ENCODE results near the gene DRP2. TPM values are rescaled to one million over a fixed set of nuclear protein-coding genes. Genes with fewer than 3 reads are reported as not detected.
"Not testable (repeated sequence)": the region's sequence is repeated elsewhere in the genome, so short reads cannot be mapped to it uniquely, and the experiment has no call there.

The DRP2 gene
- total RNA-seq, 1 donor from 2014 or later = 0.69 TPM

GRCh38 chrX:101232316-101232715 lies 12.7 kb downstream of the DRP2 start:
- DNase-seq = no peak

DNA sequence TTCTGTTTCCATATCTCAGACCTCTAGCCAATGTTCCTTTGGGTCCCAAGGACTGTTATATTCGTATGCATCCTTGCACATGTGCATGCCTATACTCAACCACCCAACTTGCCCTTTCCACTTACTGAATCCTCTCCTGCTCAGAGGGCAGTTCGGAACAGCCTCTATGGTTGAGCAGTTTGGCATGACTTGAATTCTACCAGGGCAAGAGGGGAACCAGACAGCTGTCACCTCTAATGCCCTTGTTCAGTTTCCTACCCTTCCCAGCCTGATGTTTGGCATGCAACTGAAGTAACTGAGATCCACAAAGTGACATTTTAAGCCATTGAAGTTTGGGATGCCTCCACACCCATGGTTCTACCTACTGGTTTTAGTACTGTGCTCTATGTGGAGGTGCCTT lies 17.5 kb downstream of the DRP2 start:
- DNase-seq = no peak

DNA sequence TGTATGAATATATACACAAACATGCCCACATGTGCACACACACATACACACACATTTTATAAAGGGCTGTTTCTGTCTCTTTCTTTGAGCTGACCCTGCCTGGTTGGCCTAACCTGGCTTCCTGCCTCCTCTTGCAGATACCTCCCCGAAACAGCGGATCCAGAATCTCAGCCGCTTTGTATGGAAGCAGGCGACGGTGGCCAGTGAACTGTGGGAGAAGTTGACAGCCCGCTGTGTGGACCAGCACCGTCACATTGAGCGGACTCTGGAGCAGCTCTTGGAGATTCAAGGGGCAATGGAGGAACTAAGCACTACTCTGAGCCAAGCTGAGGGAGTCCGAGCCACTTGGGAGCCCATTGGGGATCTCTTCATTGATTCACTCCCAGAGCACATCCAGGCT lies 21.9 kb downstream of the DRP2 start:
- DNase-seq = no peak

DNA sequence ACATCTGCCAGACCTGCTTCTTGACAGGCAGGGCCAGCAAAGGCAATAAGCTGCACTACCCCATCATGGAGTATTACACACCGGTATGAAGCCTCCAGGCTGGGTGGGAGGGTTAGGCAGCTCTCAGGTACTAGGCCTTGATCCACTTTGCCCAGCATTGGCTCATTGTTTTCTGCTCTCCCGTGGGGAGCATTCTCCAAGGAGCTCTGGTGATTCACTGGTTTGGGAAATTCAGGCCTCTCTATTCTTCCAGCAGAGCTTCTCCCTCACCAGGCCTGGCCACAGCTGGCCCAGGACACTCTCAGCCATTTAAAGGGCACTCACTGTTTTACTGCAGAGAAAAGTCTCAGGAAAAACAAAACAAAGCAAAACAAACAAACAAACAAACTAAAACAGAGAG lies 33.0 kb downstream of the DRP2 start:
- DNase-seq = no peak

DNA sequence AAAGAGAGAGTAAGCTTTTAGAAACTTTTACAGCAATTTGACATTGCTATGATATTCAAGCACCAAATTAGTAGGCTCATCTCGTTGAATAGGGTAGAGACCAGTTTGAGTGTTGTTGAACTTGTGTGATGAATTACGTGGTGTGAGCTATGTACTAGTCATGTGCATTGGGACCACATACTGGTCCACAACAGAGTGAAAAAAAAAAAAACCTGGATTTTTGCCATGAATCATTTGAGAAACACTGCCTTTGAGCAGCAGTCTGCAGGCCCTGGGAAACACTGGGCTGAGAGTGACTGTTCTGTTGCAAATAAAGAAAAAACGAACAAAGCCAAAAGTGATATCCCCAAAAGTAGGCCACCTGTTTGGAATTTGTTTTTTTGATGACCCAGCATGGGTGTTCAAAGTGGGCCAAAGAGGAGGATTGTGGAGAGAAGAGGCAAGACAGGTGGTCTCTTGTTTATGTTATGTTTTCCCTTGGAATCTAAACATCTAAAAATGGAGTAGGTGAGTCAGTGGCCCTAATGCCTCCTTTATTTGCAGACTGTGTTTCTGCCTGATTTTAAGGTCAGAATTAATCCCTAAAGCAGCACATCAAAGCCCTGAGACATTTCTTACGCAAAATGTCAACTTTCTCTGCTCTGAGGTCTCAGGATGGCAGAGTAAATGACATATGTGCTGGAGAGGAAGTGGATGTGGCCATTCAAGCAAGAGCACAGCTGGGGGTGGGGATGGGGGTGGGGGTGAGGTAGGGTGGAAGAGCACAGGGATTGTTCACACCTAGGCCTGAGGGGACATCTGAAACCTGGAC lies 38.1 kb downstream of the DRP2 start:
- DNase-seq = no peak

GRCh38 chrX:101258259-101258581 lies 38.6 kb downstream of the DRP2 start:
- no peak for DNase-seq

DNA sequence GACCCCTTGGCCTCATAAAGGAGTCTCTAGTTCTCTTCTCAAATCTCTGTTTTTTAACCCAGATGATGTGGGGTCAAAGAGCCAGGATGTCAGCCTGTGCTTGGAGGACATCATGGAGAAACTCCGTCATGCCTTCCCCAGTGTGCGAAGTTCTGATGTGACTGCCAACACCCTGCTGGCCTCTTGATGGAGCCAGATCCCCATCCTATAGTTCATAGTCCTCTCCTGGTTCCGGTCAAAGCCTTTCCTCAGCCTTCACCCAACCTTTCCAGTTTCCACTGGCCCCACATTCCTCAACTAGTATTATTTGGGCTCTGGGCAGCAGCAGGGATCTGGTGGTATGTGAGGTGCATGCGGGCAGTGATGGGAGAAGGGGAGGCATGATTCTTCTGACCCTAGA lies 40.8 kb downstream of the DRP2 start:
- DNase-seq = no peak

GRCh38 chrX:101262590-101262989 lies 43.0 kb downstream of the DRP2 start:
- DNase-seq = no peak

DNA sequence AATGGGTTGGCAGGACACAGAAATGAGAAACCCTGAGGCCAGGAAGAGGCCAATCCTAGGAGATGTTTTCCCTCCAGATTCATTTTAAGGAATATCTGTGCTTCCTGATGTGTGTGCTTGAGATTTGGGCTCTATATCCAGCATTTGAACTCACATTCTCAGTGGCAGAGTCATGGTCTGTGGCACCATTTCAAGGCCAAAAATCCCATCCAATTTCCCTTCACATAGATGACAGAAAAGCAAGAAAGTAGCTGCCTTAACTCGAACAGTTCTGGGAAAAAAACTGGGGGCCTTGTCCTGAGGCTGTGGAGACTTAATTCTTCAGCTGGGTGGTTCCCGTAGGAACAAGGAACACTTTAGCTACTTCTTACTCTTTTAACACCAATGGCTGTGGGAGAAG lies 44.2 kb downstream of the DRP2 start:
- DNase-seq = no peak

DNA sequence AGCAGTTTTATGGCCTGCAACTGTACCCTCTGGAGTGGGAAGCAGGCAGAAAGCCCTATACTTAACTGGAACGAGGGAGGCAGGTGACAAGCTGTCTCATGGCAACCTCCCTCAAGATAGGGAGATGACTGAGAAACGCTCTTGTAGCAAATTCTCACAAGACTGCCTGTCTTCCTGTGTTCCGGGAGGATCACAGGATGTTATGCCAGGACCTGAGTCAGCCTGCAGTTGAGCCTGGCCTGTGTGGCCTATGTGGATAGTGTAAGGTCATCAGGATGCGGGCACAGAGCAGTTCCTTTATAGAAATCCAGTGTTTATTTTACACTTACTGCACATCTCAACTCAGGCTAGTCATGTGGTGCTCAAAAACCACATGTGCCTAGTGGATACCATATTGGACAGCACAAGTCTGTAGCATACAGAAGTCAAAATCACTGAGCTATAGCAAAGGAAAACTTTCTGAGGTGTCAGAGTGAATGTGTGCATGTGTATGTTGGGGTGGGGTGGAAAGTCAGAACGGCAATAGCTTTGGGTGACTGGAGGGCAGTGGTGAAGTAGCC lies 46.4 kb downstream of the DRP2 start:
- no peak for DNase-seq

DNA sequence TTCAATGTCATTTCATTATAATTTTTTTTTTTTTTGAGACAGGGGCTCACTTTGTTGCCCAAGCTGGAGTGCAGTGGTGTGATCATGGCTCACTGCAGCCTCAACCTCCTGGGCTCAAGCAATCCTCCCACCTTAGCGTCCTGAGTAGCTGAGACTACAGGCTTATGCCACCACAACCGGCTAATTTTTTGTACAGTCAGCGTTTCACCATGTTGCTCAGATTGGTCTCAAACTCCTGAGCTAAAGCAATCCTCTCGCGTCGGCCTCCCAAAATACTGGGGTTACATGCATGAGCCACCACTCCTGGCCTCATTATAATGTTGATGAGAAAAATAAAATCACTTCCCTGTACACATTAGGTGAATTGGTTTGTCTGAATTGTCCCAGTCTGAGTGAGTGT lies 54.6 kb downstream of the DRP2 start:
- DNase-seq = no peak

- DNase-seq = no peak
Measured at GRCh38 chrX:101276238-101276637, 56.7 kb downstream of the DRP2 start.

GRCh38 chrX:101287402-101287801 lies 67.8 kb downstream of the DRP2 start:
- DNase-seq = no peak

DNA sequence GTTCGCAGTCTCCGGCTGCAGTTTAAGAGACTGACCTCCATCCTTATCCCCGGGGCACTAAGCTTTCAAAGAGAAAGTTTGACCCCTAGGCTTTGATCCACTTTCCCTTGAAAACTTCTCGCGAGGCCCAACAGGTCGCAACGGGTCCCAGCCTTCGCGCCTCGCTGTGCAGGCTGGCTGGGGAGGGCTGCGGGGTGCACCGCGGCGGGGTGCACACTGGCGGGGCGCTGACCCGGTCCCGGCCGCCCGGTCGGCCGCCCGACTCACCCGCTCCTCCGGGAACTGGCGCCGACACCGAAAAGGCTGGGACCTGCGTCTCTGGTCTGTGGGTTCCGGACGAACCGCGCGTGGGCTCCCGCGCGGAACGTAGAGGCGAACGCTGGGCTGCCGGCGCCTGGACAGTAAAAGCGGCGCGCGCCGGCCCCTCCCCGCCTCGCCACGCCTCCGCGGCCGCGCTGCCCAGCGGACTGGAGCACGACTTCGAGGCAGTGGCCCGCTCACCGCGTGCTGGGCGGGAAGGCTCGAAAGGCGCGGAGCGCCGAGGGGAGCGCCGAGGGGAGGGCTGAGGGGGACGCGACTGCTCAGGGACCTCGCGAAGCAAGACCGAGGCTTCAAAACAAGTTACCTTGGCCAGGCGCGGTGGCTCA lies 71.5 kb downstream of the DRP2 start, which contains the start of gene TAF7L:
TSS of gene TAF7L (minus strand) at position 378 of the 647 bp plus-strand sequence. CDS start 3,791 bp downstream, outside the sequence.
- no peak for DNase-seq

DNA sequence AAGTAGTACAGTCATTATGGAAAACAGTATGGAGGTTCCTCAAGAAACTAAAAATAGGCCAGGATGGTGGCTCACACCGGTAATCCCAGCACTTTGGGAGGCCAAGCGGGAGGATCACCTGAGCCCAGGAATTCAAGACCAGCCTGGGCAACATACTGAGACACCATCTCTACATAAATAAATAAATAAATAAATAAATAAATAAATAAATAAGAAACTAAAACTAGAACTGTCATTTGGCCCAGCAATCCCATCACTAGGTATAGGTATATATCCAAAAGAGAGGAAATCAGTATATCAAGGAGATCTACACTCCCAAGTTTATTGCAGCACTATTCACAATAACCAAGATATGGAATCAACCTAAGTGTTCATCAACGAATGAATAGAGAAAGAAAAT lies 76.0 kb downstream of the DRP2 start:
- not testable (repeated sequence) for DNase-seq

DNA sequence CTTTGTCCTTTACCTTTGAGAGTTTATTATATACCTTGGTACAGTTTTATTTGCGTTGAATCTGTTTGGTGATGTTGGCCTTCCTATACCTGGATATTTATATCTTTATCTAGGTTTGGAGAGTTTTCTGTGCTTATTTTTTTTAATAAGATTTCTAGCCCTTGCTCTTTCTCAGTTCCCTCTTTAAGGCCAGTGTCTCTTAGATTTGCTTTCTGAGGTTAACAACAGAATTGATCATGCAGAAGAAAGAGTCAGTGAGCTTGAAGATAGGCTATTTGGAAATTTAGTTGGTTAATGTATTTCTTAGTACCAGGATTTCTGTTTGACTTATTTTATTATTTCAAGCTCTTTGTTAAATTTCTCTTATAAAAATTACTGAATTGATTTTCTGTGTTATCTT lies 84.2 kb downstream of the DRP2 start:
- DNase-seq = no peak

Small RNA genes within 50 kb of the gene (small RNA-seq; reads per million reads assigned to genes)
- gene Z70280.1 (ENCODE audit: low replicate concordance) = not detected

Other genes starting within 250 kb of the DRP2 start
- 8.8 TPM for gene TRMT2B, start 167.7 kb upstream of the DRP2 start, total RNA-seq
- gene TMEM35A, start 140.9 kb upstream of the DRP2 start, total RNA-seq = 0.79 TPM
- 8.9 TPM for gene CENPI, start 121.6 kb upstream of the DRP2 start, total RNA-seq
- gene TAF7L, start 71.5 kb downstream of the DRP2 start, total RNA-seq = 0.20 TPM
- 5.0 TPM for gene TIMM8A, start 129.0 kb downstream of the DRP2 start, total RNA-seq
- 8.2 TPM for gene BTK, start 166.4 kb downstream of the DRP2 start, total RNA-seq
- 432 TPM for gene RPL36A, start 171.2 kb downstream of the DRP2 start, total RNA-seq
- gene GLA, start 188.1 kb downstream of the DRP2 start, total RNA-seq = 18.5 TPM
- gene HNRNPH2, start 188.4 kb downstream of the DRP2 start, total RNA-seq = 68.6 TPM

Measured in skin of body (tissue), 3 donors.